Muscle of leg (tissue), 11 donors: ENCODE data around the gene DUS1L. TPM values are rescaled to one million over a fixed set of nuclear protein-coding genes. Genes with fewer than 3 reads are reported as not detected.
A peak's percentile ranks its signal among the peaks of the same experiment; 100 is the strongest.

ENCODE experiments used
- DNase-seq: peaks from one replicate; pipeline ENCODE4 v3.0.0; 2013
- H3K27ac ChIP-seq: one replicate; pipeline ENCODE4 v1.5.1; 2013; ENCODE audit warnings: mild to moderate bottlenecking, low read length, control low read depth
- H3K27me3 ChIP-seq: one replicate; pipeline ENCODE4 v1.6.1; 2013; ENCODE audit warnings: low read length; ENCODE audit not compliant: control insufficient read depth, insufficient read depth
- H3K36me3 ChIP-seq: one replicate; pipeline ENCODE4 v1.6.1; 2013; ENCODE audit warnings: low read length; ENCODE audit not compliant: control insufficient read depth, insufficient read depth
- H3K4me1 ChIP-seq: one replicate; pipeline ENCODE4 v1.6.1; 2013; ENCODE audit warnings: low read length; ENCODE audit not compliant: control insufficient read depth, insufficient read depth
- H3K4me3 ChIP-seq: one replicate; pipeline ENCODE4 v1.5.1; 2013; ENCODE audit warnings: low read length, control low read depth
- H3K9me3 ChIP-seq: replicated peaks from 2 replicates; pipeline ENCODE4 v1.6.1; 2013; ENCODE audit warnings: low read depth, low read length; ENCODE audit not compliant: control insufficient read depth
- WGBS: methylation state at CpG from one replicate; pipeline ENCODE4 v1.1.5; 2013; ENCODE audit warnings: missing lambda C conversion rate; ENCODE audit not compliant: insufficient coverage; 5-methylcytosine and 5-hydroxymethylcytosine counted together
- polyA plus RNA-seq, 8 donors: library from polyadenylated mRNA; unstranded; fragments of 120-200 nt; gene quantifications; one replicate each; pipeline versions ENCODE4 v1.2.1 to v1.2.3, GENCODE V29; 2013; ENCODE audit warnings: inconsistent platforms in 1 of 8, low replicate concordance in 1 of 8; ENCODE audit not compliant: insufficient read length in 8 of 8, insufficient read depth in 1 of 8
- total RNA-seq: library from RNA; stranded (reverse); fragments of 120-200 nt; gene quantifications from one replicate; pipeline ENCODE4 v1.2.4, GENCODE V29; 2013

Gene DUS1L
- total and polyA plus RNA-seq, 9 donors: 43.6 to 73.5 (median 59.1) TPM

DNA sequence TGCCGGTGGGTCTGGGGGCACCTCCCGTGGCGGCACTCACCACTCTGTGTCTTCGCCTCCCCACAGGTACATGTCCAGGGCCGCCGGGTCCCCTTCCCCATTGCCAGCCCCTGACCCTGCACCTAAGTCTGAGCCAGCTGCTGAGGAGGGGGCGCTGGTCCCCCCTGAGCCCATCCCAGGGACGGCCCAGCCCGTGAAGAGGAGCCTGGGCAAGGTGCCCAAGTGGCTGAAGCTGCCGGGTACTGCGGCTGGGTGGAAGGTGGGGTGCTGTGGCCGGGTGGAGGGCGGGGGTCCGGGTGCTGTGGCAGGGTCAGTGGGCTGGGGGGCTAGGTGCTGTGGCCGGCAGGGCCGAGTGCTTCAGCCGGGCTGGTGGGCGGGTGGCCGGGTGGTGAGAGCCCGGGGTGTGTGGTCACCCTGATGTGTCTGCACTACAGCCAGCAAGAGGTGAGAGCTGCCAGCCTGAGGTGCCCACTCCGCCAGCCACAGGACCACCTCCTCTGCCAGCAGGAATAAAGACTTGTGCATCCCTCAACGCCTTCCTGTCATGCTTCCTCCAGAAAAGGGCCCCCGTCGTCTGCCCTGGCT, 48.6 kb downstream of the DUS1L start:
- no peaks in the 10 kb centered on the region for H3K9me3 ChIP-seq
- H3K27ac ChIP-seq: no peak overlapping the region
- no peaks in the 10 kb centered on the region for H3K27me3 ChIP-seq
- H3K36me3 ChIP-seq: peaks cover 21% of the 10 kb centered on the region
- WGBS: 83% methylated on average over 21 of the region's 24 CpGs
- no peak for DNase-seq
- no peak overlapping the region for H3K4me3 ChIP-seq
- peaks cover 32% of the 10 kb centered on the region for H3K4me1 ChIP-seq

- WGBS: 74% methylated on average over 20 of the region's 28 CpGs
- H3K4me1 ChIP-seq: peaks cover 25% of the 10 kb centered on the region
These were observed 49.3 kb downstream of the DUS1L start for GRCh38 chr17:82016061-82016874.

GRCh38 chr17:82015311-82015971, 50.2 kb downstream of the DUS1L start:
- Histone ChIP-seq H3K4me1 (peaks cover 21% of the 10 kb centered on the region), H3K36me3 (peaks cover 24% of the 10 kb centered on the region), H3K9me3 (no peaks in the 10 kb centered on the region), H3K4me3 (no peak overlapping the region), H3K27me3 (no peaks in the 10 kb centered on the region), H3K27ac (no peak overlapping the region)
- no peak for DNase-seq
- 47% methylated on average over 18 of the region's 24 CpGs for WGBS

More at GRCh38 chr17:82016061-82016874, 49.3 kb downstream of the DUS1L start:
- Histone ChIP-seq H3K4me3 (no peak overlapping the region), H3K27ac (no peak overlapping the region), H3K9me3 (no peaks in the 10 kb centered on the region), H3K36me3 (peaks cover 24% of the 10 kb centered on the region), H3K27me3 (no peaks in the 10 kb centered on the region)
- DNase-seq: no peak

DNA sequence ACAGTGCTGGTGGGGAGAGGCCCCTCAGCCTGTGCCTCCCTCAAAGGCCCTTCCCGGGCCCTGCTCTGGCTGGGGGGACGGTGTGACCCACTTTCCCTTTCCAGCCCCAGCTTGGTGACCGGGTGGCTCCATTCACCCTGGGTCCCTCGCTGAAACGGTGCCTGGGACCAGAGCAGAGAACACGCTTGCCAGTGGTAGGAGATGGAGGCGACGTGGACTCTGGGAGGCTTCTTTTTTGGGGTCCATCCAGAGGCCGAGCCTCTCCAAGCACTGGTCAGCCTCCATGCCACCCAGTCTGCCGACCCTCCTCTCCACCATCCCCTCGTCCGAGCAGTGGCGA, 50.7 kb downstream of the DUS1L start:
- 85% methylated on average over 6 of the region's 13 CpGs for WGBS
- Histone ChIP-seq H3K27me3 (no peaks in the 10 kb centered on the region), H3K9me3 (no peaks in the 10 kb centered on the region), H3K4me1 (peaks cover 21% of the 10 kb centered on the region), H3K36me3 (peaks cover 24% of the 10 kb centered on the region), H3K27ac (no peak overlapping the region), H3K4me3 (no peak overlapping the region)
- DNase-seq: no peak

DNA sequence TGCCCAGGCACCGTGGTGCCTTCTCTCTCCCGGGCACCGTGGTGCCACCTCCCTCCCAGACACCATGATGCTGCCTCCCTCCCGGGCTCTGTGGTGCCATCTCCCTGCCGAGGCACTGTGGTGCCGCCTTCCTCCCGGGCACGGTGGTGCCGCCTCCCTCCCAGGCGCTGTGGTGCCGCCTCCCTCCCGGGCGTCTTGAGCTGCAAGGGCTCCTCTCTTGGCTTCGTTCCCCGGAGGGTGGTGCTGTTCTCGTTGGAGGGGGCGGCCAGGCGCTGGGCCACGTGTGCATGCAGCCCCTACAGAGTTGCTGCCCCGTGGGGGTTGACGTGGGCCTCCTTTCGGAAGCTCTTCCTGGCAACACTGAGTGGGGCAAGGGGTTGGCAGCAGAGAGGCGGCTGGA, 51.2 kb downstream of the DUS1L start:
- H3K4me1 ChIP-seq: peaks cover 21% of the 10 kb centered on the region
- 80% methylated on average over 18 of the region's 23 CpGs for WGBS
- H3K36me3 ChIP-seq: peaks cover 26% of the 10 kb centered on the region
- no peaks in the 10 kb centered on the region for H3K27me3 ChIP-seq
- no peak overlapping the region for H3K27ac ChIP-seq
- H3K4me3 ChIP-seq: no peak overlapping the region
- H3K9me3 ChIP-seq: no peaks in the 10 kb centered on the region
- DNase-seq: no peak

- Histone ChIP-seq H3K4me3 (no peak overlapping the region), H3K27ac (no peak overlapping the region), H3K27me3 (no peaks in the 10 kb centered on the region), H3K9me3 (no peaks in the 10 kb centered on the region), H3K36me3 (peaks cover 29% of the 10 kb centered on the region), H3K4me1 (peaks cover 21% of the 10 kb centered on the region)
- 89% methylated on average over 16 of the region's 16 CpGs for WGBS
- DNase-seq: no peak
These were observed 51.8 kb downstream of the DUS1L start for GRCh38 chr17:82013772-82014321.

GRCh38 chr17:82013341-82013740, 52.3 kb downstream of the DUS1L start:
- Histone ChIP-seq H3K4me1 (peaks cover 17% of the 10 kb centered on the region), H3K36me3 (peaks cover 24% of the 10 kb centered on the region), H3K27me3 (no peaks in the 10 kb centered on the region), H3K9me3 (no peaks in the 10 kb centered on the region), H3K4me3 (no peak overlapping the region), H3K27ac (peak overlapping the region; percentile 62)
- 55% methylated on average over 22 of the region's 22 CpGs for WGBS
- DNase-seq: peak; percentile 50

DNA sequence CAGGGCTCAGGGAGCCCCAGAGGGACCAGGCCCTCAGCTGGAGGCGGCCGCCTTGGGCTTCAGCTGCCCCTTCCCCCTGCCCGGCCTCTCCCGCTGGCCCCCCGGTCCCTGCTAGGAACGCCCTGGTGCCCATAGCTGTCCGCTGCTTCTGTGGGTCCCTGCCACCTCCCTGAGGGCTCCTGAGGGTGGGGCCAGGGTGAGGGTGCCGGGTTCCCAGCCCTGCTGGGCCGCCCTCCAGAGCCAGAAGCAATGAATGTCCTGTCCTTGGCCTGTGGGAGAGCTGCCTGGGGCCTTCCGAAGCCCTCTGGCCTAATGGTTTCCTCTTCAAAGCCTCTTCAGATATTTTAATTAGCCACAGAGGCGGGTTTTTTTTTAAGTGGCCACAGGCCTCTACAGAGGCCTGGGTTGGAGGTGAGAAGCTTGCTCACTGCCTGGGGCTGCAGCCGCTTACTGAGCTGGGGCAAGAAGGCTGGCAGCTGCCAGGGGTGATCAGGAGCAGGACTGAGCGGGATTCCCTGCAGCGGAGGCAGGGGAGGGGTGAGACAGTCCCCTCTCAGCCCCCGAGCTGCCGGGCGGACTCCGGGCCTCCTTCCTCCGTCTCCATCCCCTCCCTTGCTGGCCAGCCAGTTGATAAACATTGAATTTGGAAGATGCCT, 52.8 kb downstream of the DUS1L start:
- no peak for DNase-seq
- H3K27me3 ChIP-seq: no peaks in the 10 kb centered on the region
- H3K36me3 ChIP-seq: peaks cover 19% of the 10 kb centered on the region
- peaks cover 13% of the 10 kb centered on the region for H3K4me1 ChIP-seq
- H3K4me3 ChIP-seq: no peak overlapping the region
- H3K27ac ChIP-seq: peak overlapping the region; percentile 62
- 69% methylated on average over 7 of the region's 19 CpGs for WGBS
- H3K9me3 ChIP-seq: no peaks in the 10 kb centered on the region

GRCh38 chr17:82012261-82012639, 53.4 kb downstream of the DUS1L start:
- WGBS: 29% methylated on average over 20 of the region's 20 CpGs
- no peaks in the 10 kb centered on the region for H3K27me3 ChIP-seq
- H3K27ac ChIP-seq: no peak overlapping the region
- no peak for DNase-seq
- H3K4me3 ChIP-seq: no peak overlapping the region
- peaks cover 17% of the 10 kb centered on the region for H3K4me1 ChIP-seq
- peaks cover 13% of the 10 kb centered on the region for H3K36me3 ChIP-seq
- H3K9me3 ChIP-seq: no peaks in the 10 kb centered on the region
